D721Med (cell line): ENCODE measurements around the gene PCBP3.

Source experiments
- DNase-seq: peaks from one replicate; pipeline ENCODE4 v3.0.0; 2011; ENCODE audit warnings: low spot score; ENCODE audit not compliant: insufficient read length
- FAIRE-seq: peaks from 2 replicates; lab custom pipeline; 2011; peaks lifted over from hg19 to GRCh38; lab: Jason Lieb, UNC
- CTCF ChIP-seq: IDR thresholded peaks from 2 replicates; pipeline ENCODE4 v1.5.1; 2012; ENCODE audit warnings: mild to moderate bottlenecking, control low read depth; ENCODE audit not compliant: insufficient read depth; ENCODE audit errors: missing control alignments

Gene PCBP3

GRCh38 chr21:45902292-45902995 is 258.9 kb downstream of the PCBP3 start:
- TF ChIP-seq CTCF = no peak
- DNase-seq = no peak
- FAIRE-seq = no peak

- FAIRE-seq (no peak), DNase-seq (no peak)
- TF ChIP-seq CTCF = no peak
Observed at GRCh38 chr21:45905196-45905595, 261.7 kb downstream of the PCBP3 start.

GRCh38 chr21:45906196-45906805 is 262.8 kb downstream of the PCBP3 start:
- no peak for TF ChIP-seq CTCF
- FAIRE-seq = no peak
- DNase-seq = no peak

- no peak for TF ChIP-seq CTCF
- FAIRE-seq (no peak), DNase-seq (no peak)
Observed at GRCh38 chr21:45906859-45907258, 263.3 kb downstream of the PCBP3 start.

GRCh38 chr21:45908536-45909237 is 265.2 kb downstream of the PCBP3 start:
- TF ChIP-seq CTCF = no peak
- FAIRE-seq = no peak
- DNase-seq = no peak

- DNase-seq = no peak
- no peak for FAIRE-seq
Observed at GRCh38 chr21:45909238-45909988, 265.9 kb downstream of the PCBP3 start.

More at GRCh38 chr21:45909238-45909988, 265.9 kb downstream of the PCBP3 start:
- TF ChIP-seq CTCF = no peak
